Measurements from ENCODE around the gene CDC7. TPM values are rescaled to one million over a fixed set of nuclear protein-coding genes. Genes with fewer than 3 reads are reported as not detected.
A peak's percentile ranks its signal among the peaks of the same experiment; 100 is the strongest.

Gene CDC7
- total and polyA plus RNA-seq, 2 of the 13 experiments (the other 11 are each of a cell fraction or from before 2014, with no cell fraction given) = 2.5 to 12.6 TPM

- TF ChIP-seq POLR2AphosphoS5 (IDR thresholded peaks at IDR 0.05; ENCODE audit: low read depth, low read length) (peak; percentile 26; the same call in 1 of the 2 replicates), ZNF773 (CRISPR knock-in tag; IDR thresholded peaks at IDR 0.05; ENCODE audit: borderline replicate concordance) (no peak), MED1 (CRISPR knock-in tag; IDR thresholded peaks at IDR 0.05) (no peak; the same call in 1 of the 2 replicates), ZSCAN25 (CRISPR knock-in tag; IDR thresholded peaks at IDR 0.05) (peak; percentile 59; the same call in 1 of the 2 replicates), ZNF709 (CRISPR knock-in tag; IDR thresholded peaks at IDR 0.05) (peak; percentile 61; the same call in 1 of the 2 replicates), HDAC1 (CRISPR knock-in tag; IDR thresholded peaks at IDR 0.05) (peak; percentile 52), RNF219 (CRISPR knock-in tag; IDR thresholded peaks at IDR 0.05) (0 out of 2 replicates have a peak, but pooled peaks have one; percentile 33), HOXA7 (CRISPR knock-in tag; IDR thresholded peaks at IDR 0.05) (no peak), ZNF431 (CRISPR knock-in tag; IDR thresholded peaks at IDR 0.05; ENCODE audit: borderline replicate concordance, low read depth) (0 out of 2 replicates have a peak, but pooled peaks have one; percentile 37), AFF4 (CRISPR knock-in tag; IDR thresholded peaks at IDR 0.05) (no peak), HOXA3 (CRISPR knock-in tag; IDR thresholded peaks at IDR 0.05) (peak; percentile 33; the same call in 1 of the 2 replicates), FOXJ3 (CRISPR knock-in tag; IDR thresholded peaks at IDR 0.05; ENCODE audit: borderline replicate concordance) (peak; percentile 32; the same call in 1 of the 2 replicates), REL (CRISPR knock-in tag; conservative IDR thresholded peaks at IDR 0.05) (peak; percentile 84; the same call in 1 of the 2 replicates), ZBTB42 (CRISPR knock-in tag; IDR thresholded peaks at IDR 0.05) (peak; percentile 56; the same call in 1 of the 2 replicates), MEIS2 (CRISPR knock-in tag; IDR thresholded peaks at IDR 0.05) (0 out of 2 replicates have a peak, but pooled peaks have one; percentile 30), REXO4 (CRISPR knock-in tag; IDR thresholded peaks at IDR 0.05; ENCODE audit: borderline replicate concordance) (no peak), ZNF776 (CRISPR knock-in tag; IDR thresholded peaks at IDR 0.05) (0 out of 2 replicates have a peak, but pooled peaks have one; percentile 65), TGIF2 (CRISPR knock-in tag; IDR thresholded peaks at IDR 0.05) (0 out of 2 replicates have a peak, but pooled peaks have one; percentile 3), RFXAP (CRISPR knock-in tag; IDR thresholded peaks at IDR 0.05; ENCODE audit: borderline replicate concordance) (no peak), ZNF329 (CRISPR knock-in tag; IDR thresholded peaks at IDR 0.05; ENCODE audit: low read depth) (0 out of 2 replicates have a peak, but pooled peaks have one; percentile 56)
- TF ChIP-seq, protein P1, sequence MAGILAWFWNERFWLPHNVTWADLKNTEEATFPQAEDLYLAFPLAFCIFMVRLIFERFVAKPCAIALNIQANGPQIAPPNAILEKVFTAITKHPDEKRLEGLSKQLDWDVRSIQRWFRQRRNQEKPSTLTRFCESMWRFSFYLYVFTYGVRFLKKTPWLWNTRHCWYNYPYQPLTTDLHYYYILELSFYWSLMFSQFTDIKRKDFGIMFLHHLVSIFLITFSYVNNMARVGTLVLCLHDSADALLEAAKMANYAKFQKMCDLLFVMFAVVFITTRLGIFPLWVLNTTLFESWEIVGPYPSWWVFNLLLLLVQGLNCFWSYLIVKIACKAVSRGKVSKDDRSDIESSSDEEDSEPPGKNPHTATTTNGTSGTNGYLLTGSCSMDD (CRISPR knock-in tag; IDR thresholded peaks at IDR 0.05) = no peak
Observed at GRCh38 chr1:91500756-91501522, at the start of gene CDC7 (continued).

Data from HepG2 (cell line).